Activated CD8-positive, alpha-beta memory T cell treated with anti-CD3 and anti-CD28 coated beads, Interleukin-2, amount 50 U/mL, for 4 hours (primary cell): ENCODE results near the gene CFAP74.

Source experiments
- DNase-seq: peaks from one replicate; pipeline ENCODE4 v3.0.0-alpha.2; 2020

The CFAP74 gene

DNA sequence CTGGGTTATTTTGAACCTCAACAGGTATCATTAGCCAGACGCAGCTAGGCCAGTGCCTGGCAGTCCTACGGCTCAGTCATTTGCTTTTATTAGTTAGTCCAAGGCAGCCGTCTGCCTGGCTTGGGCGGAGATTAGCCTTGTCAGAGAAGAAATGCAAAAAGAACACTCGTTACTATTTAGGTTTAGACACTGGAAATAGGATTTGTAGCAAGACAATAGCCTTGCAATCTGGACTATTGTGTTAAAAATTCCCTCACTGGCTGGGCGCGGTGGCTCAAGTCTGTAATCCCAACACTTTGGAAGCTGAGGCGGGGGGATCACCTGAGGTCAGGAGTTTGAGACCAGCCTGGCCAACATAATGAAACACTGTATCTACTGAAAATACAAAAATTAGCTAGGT is 35.7 kb upstream of the CFAP74 start:
- no peak for DNase-seq

DNA sequence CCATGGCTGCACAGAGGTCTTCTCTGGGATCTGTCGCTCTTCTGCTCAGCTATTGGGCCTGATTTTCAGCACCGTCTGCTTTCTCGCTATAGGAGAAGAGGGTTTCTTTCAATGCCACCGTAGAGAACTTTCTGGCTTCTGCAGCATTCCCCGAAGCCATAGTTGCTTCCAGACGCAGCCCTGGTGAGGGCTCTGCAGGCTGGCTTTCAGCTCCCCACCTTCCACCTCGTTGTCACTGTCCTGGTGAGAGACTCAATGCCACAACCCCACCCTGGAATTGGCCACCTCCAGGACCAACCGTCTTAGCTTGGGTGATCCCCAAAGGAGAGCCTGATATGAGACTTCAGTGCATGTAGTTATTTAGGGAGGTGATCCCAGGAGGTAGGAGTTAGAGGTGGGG is 34.6 kb upstream of the CFAP74 start:
- DNase-seq, result no peak

DNA sequence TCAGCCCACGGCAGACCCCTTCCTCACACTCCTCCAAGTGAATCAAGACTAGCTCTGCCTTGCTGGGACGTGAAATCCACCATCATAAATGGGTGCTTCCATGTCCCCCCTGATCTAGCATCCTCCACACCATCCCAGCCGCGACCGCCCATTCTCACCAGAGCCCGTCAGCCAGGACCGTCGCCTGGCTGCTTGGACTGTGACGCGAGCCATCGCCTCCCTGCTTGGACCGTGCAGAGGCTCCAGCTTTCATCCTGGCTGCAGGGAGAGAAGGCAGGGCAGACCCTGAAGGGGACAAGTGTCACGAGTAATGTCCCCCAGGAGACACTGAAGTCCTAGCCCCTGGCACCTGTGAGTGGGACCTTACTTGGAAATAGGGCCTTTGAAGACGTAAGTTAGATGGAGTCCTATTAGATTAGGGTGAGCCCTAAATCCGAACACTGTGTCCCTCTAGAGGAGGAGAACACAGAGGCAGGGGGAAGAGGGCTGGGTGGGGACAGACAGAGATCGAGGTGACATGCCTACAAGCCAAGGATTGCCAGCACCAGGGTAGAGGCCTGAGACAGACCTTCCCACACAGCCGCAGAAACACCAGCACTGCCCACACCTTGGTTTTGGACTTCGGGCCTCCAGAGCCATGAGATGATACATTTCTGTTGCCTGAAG is 33.9 kb upstream of the CFAP74 start:
- no peak for DNase-seq

DNA sequence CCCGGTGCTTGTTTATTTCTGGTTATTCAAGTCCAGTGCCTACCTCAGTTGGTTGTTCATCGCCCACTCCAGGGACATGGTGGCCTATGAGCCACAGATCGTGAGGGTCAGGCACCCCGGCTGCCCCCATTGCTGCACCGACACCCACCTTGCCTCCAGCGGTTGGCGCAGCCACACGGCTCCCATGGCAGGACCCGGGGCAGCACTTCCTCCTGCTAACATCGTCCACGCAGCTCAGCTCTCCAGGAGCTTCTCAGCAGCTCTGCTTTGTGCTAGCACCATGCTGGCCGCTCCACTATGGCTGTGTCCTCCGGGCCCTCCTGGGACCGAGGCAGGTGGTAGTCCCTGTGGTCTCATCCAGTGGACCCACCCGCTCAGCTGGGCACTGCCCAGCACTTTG is 32.7 kb upstream of the CFAP74 start:
- no peak for DNase-seq

DNA sequence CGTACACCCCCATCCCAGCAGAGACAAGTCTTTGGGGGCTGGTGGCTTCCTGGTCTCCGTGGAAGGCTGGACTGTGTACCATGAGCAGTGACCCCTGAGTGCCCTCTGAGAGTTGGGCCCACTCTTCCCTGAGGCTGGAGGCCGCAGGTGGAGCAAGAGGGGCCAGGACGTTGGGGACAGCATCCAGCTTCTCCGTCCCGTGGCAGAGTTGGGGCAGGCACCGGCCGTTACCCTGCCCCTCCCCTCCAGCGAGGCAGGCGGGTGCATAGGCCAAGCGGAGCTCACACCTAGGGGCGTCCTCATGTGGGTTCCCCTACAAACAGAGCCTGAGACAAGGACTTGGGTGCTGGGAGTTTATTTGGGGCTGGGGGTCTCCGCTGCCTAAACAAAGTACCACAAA is 29.6 kb upstream of the CFAP74 start:
- no peak for DNase-seq

DNA sequence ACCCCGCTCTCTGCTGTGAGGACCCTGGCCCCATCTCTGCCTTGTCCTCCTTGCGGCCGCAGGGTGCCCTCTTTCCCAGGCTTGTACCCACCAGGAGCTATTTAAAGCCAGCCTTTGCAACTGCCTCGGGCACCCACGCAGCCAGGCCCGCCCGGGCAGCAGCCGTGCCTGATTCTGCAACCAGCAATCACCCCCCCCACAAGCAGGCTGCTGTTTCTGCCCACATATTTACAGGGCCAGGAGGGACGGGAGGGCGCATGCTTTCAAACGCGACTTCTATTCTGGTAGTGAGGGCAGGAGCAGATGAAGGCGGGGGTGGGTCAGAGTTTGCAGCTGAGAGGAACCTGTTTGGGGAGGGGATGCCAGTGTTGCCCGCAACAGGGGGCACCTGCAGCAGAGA is 29.2 kb upstream of the CFAP74 start:
- DNase-seq, result no peak

DNA sequence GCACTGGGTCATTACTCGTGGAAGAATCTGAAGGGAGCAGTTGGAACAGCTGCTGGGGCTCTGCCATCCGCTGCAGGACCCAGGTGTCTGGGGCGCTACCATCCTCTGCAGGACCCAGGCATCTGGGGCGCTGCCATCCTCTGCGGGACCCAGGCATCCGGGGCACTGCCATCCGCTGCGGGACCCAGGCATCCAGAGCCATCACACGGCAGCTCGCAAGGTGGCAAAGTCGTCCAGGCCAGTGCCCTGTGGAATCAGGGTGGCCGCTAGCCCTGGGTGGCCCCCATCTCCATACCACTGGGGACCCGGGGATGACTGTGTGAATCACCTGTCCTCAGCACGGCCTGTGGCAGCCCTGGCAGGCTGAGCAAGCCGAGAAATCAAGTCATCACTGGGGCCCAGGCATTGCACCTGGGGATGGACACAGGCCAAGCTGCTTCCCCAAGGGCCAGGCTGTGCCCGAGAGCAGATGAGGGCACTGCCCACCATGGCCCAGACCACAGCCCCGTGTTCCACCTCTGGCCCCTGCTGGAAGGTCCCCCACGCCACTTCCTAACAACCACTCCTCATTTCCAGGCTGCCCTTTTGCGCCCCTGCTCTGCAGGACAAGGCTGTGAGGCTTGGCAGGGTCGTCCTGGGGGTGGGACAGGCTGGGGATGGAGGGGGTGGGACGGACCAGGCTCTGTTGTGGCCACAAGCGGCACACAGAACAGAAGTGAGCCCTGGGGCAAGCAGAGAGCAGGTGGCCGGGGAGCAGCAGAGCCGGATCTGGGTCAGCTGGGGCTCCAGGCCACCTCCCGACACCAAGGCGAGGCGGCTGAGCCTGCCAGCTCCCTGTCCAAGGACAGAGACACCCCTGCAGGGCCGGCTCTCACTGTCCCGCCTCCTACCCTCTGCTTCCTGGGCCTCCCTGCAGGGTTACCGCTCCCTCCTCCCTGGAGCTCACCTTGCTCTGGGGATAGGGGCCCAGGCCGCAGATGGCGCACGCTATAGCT is 28.3 kb upstream of the CFAP74 start:
- no peak for DNase-seq

DNA sequence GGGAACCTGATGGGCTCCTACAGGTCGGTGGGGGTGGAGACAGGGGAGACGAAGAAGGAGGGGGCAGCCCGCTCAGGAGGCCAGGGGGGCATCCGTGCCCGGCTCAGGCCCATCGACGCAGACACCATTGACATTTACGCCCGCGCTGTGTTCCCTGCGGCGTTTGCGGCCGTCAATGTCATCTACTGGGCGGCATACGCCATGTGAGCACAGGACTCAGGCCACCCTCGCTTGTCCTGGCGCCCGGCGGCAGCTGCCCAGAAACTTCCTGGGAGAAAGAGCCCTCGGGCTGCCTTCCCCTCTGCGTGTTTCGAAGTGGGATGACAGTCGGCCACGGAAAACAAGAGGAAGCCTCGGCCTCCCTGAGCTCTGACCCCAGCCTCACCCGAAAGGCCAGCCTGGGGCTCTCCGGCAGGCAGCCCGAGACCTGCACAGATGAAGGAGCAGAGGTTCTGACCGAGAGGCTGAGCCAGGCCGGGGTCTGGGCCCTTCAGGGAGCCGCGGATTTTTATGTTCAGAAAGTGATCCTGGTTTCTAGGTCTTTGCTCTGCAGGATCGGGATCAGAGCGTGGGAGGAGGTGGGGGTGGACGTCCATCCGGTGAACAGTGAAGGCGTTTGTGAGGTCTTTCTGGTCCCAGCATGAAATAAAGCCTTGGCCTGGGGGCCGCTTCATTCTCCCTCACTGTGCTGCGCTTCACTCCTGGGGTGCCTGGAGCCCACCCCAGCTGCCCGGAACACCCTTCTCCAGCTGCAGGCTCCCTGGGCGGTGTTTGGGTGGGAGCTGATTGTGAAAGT is 26.7 kb upstream of the CFAP74 start:
- no peak for DNase-seq

DNA sequence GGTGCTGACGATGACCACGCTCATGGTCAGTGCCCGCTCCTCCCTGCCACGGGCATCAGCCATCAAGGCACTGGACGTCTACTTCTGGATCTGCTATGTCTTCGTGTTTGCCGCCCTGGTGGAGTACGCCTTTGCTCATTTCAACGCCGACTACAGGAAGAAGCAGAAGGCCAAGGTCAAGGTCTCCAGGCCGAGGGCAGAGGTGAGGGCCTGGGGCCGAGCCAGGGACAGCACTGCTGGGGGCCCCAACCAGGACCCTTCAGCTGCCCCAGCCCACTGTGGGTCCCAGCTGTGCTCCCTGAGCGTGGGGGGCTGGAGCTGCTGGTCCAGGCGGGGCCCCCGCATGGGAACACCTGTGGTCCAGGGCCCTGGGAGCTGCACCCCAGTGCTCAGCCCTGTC is 26.0 kb upstream of the CFAP74 start:
- DNase-seq, result no peak

DNA sequence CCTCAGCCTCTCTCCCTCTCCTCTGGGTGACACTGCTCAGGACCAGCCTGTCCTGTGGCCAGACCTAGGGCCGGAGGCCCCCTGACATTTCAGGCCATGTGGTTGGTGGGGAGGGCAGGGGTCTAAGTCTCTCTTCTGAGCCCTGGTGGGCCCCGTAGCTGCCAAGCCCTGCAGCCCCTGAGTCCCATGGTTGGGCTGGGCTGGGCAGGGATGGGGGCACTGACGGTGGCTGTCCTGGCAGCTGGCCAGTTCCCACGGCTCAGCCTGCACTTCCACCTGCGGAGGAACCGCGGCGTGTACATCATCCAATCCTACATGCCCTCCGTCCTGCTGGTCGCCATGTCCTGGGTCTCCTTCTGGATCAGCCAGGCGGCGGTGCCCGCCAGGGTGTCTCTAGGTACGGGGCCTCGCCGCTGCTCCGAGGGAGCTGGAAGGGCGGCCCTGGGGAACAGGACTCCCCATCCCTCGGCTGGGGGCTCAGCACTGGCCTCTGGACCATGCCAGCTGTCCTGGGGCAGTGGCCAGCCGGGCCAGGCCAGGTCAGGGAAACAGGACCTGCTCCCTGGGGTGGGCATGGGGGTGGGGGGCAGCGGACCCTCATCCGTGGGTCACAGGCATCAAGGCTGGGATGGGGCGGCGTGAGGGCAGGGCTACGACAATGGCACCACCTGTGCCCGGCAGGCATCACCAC is 25.4 kb upstream of the CFAP74 start:
- DNase-seq, result no peak

DNA sequence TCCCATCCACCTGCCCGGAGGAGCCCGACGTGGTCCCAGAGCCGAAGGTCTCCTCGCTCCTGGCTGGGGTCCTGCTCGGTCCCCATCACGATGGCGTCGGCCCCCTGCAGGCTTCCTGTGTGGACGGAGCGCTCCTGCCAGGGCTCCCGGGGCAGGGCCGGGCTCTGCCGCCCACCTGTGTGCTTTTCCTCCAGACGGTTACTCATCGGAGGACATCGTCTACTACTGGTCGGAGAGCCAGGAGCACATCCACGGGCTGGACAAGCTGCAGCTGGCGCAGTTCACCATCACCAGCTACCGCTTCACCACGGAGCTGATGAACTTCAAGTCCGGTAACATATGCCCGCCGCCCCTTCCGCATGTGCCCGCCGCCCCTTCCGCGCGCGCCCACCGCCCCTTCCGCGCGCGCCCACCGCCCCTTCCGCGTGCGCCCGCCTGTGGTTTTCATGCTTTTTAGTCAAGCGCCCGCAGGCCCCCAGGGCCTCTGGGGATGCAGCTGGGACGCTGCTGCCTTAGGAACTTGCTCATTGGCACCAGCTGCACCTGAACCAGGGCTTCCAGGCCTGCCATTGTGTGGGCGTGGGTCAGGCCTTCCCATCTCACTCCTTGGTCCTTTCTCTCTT is 24.5 kb upstream of the CFAP74 start:
- DNase-seq, result no peak

DNA sequence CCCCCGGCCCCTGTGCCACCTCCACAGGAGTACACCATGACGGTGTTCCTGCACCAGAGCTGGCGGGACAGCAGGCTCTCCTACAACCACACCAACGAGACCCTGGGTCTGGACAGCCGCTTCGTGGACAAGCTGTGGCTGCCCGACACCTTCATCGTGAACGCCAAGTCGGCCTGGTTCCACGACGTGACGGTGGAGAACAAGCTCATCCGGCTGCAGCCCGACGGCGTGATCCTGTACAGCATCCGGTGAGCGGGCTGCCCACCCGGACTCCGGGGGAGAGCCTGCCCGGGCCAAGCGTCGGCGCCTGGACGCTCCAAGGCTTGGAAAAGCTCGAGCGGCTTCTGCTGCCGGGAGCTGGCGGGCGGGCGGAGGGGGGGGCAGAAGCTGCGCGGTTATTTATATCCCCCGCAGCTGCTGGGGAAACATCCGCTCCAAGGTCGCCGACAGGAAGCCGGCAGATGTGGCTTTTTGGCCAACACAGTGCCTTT is 21.9 kb upstream of the CFAP74 start:
- DNase-seq, result no peak

DNA sequence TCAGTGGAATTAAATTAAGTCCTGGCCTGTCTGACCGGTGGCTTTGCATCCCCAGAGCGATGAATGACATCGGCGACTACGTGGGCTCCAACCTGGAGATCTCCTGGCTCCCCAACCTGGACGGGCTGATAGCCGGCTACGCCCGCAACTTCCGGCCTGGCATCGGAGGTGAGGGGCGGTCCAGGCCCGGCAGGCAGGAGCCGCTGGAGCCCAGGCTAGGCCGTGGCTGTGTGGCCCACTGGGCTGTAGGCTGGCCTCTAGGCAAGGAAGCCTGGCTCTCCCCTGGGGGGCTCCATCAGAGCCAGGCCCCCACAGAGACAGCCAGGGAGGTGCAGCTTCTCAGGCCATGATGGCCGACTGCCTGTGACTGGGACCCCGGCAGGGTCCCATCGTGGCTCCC is 21.3 kb upstream of the CFAP74 start:
- DNase-seq, result no peak

DNA sequence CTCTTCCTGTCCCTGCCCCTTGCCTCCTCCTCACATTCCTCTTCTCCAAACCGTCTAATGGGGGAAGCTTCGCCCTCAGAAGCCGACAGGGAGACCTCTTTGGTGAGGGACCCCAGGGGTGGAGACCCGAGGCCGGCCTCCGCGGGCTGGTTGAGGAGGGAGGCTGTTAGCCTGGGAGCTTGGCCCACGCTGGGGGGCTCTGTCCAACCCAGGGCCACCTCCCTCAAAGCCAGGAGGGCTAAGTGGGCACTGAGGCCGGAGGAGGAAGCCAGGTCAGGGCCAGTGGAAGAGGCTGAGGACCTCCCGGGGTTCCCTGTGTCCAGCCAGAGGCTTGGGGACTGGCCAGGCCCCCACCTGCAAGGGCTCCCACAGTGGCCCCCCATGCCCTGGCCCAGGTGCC is 20.9 kb upstream of the CFAP74 start:
- no peak for DNase-seq

DNA sequence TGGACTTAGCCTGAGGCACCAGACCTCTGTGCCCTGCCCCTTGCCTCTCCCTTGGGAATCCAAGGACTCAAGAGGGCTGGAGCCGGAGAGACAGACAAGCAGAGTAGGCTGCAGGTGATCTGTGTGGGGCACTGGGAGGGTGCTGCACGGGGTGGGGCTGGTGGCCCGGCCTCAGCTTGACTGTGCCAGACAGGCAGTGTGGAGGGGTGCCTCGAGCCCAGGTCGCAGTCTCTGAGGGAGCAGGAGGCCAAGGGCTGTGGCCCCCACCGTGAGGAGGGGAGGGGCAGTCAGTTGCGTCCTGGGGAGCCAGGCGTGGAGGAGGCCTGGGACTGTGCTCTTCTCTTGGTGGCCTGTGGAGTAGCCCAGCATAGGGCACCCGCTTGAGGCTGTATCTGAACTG is 19.6 kb upstream of the CFAP74 start:
- no peak for DNase-seq

DNA sequence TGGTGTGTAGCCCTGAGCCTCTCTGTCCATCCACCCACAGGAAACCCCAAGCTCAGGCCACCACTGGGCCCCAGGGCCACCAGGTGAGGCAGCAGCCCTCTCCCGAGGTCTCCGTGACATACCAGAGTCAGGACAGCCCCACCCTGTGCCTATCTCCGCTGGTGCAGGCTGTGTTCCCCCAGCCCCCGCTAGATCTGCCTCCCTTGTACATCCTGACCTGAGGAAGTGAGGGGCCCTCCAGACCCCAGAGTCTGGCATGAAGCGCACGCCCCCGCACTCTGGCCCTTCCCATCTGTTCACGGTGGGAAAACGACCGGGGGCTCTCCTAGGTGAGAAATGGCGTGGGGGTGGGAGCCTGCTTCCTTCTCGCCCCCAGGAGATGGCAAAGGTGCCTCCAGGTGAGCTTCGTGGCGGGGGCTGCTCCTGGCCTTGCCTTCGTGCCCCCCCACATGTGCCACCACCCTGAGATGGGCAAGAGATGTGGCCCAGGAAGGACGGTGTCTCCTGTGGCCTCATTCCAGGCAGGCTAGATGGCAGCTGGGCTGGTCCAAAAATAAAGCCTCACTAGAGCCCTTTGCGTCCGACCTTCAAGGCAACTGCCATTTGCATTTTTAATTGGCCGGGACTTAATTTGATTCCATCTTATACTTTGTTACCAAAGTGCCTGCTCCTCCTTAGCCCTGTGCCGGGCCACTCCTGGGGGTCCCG is 18.6 kb upstream of the CFAP74 start:
- DNase-seq, result no peak

DNA sequence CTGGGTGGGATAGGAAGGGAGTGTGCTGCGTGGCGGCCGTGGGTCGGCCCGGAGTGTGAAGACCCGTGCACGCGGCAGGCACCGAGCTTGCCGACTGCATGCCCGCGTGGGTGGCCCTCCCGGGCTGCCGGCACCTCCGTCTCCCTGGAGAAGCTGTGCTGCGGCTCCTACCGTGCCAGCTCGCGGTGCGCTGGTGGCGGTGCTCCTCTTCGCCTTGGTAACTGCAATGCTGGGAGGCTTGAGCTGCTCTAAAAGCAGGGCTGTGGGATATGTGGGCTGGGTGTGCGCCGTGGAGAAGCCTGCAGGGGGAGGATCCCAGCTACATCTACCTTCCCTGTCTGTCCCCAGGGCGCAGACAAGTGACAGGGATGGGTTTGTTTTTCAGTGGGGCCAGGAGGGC is 18.0 kb upstream of the CFAP74 start:
- DNase-seq, result no peak

DNA sequence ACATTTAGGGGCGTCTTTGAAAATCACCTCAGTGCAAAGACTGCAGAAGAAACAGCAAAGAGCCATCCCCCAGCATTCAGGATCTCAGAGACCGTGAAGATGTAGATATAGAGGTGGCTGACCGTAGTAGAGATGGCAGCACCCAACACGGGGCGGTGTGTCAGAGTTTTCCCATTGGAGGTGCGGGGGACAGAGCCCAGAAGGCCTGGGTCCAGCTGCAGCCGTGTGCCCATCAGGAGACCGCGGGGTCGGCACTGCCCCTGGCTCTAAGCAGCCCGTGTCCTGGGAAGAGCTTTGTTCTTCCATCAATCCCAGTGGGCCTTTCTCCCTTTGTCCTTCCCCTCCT is 16.7 kb upstream of the CFAP74 start:
- no peak for DNase-seq

DNA sequence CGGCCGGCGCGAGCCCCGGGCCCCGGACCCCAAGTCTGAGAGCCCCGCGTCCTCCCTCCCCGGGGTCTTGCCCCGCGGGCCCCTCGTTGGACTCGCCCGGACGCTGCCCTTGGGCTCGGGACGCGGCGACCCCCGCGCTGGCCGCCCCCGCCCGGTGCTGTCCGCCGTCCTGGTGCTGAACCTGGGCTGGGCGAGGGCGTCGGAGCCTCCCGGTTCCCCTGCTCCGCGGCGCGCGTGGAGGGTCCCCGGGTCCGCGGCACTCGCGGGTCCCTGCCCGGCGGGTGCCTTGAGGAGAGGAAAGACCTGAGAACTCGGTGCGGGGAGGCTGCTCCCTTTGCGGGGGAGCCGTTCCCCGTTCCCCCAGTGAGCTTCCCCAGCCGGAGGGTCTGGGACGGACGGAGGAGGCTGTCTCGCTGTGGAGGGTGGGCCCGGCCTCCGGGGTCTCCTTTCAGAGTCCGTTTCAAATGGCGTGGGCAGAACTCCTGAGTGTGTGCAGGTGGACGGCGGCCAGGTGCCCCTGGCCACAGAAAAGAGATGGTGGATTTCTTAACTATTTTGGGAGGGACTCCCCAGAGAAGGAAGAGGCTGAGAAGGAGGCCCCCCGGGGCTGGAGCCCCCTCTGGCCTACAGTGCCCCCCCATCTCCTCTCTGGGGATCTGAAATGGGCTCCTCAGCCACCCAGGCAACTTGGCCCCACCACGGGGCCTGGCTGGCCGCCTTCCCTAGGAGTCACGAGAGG is 16.2 kb upstream of the CFAP74 start:
- DNase-seq, result no peak

DNA sequence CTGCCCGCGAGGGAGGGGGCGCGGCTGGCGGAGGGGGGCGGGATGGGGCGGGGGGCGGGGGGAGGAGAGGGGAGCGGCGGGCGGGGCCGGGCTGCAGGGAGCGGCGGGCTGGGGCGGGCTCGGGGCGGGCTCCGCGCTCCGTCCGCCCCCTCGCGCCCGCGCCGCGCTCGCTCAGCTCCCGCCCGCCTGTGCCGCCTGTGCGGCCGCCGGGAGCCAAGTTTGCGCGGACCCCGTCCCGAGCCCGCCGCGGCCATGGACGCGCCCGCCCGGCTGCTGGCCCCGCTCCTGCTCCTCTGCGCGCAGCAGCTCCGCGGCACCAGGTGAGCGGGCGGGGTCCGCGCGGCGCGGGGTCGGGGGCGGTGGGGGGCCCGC is 15.6 kb upstream of the CFAP74 start, which contains the start of gene GABRD:
Gene GABRD, plus strand, starts transcription at position 174 of the 372 bp plus-strand sequence. Its CDS starts 79 bp downstream, at position 253.
- no peak for DNase-seq
